ENCODE results near the gene RHOJ.

DNA sequence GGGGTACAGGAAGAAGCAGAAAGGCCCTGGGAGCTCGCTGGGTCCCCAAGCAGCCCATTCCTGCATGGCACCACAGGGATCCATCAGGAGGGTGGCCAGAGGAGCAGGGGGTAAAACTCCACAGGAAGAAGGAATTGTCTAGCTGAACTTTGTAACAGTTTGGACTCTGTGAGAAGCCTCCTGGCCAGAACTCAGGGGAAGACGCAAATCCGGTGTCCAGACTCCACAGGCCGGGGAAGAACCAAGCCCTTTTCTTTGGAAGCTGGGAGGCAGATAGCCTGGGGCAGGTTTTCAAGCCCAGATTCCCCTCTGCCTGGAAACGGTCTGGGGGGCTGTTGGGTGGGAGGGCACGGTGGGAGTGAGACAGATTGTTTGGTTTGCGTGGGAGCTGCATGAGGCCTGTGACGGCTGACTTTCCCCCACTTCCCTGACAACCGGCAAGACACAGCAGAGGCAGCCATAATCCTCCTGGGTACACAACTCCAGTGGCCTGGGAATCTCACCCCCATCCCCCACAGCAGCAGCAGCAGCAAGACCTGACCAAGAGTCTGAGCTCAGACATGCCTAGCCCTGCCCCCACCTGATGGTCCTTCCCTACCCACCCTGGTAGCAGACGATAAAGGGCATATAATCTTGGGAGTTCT, 97.8 kb downstream of the RHOJ start:
- no peak for TF ChIP-seq POLR2AphosphoS5 (IDR thresholded peaks at IDR 0.05; ENCODE audit: low read depth, low read length)
- no peak for TF ChIP-seq POLR2A (IDR thresholded peaks at IDR 0.05; ENCODE audit: low read depth, low read length)
- no peak for TF ChIP-seq TAF1 (IDR thresholded peaks at IDR 0.05; ENCODE audit: low read depth, low read length)
- no peak for TF ChIP-seq SPI1 (IDR thresholded peaks at IDR 0.05; ENCODE audit: low read depth, low read length)
- no peak for TF ChIP-seq PAX5 (IDR thresholded peaks at IDR 0.05; ENCODE audit: insufficient read depth, low read length, severe bottlenecking)
- TF ChIP-seq POU2F2 (IDR thresholded peaks at IDR 0.05; ENCODE audit: low read depth, low read length): no peak

Measured in GM12891 (cell line).